ENCODE results near the gene PTHLH. TPM values are rescaled to one million over a fixed set of nuclear protein-coding genes. Genes with fewer than 3 reads are reported as not detected.

Gene PTHLH
- total and polyA plus RNA-seq, 12 donors = 0.11 to 0.55 (median 0.30) TPM; not detected in 6

DNA sequence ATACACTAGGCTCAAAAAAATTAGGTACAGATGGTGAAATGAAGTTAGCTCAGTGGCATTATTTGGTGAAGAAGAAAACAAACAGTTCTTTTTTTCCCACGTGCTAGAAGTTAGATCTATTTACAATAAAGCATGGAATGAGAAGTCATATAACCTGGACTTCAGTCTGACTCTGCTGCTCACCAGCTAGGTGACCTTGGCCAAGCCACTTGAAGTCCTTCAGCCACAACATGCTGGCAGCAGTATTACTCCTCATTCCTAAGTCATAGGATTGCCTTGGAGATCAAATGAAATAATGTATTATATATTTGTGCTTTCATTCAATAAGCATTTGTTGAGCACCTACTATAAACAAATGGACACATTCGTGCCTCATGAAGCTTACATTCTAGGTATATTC, 45.2 kb downstream of the PTHLH start:
- Histone ChIP-seq H3K27ac (no peak overlapping the region), H3K36me3 (replicated peaks in 1 of 2) (no peaks in the 10 kb centered on the region), H3K9me3 (replicated peaks in 1 of 3) (no peaks in the 10 kb centered on the region), H3K4me3 (no peak overlapping the region), H3K27me3 (no peaks in the 10 kb centered on the region), H3K4me1 (replicated peaks in 1 of 2) (peaks cover 7 to 8% of the 10 kb centered on the region in 2 donors)
- DNase-seq = peak in 1 of 7 donors; percentile 8
- TF ChIP-seq, protein P1, sequence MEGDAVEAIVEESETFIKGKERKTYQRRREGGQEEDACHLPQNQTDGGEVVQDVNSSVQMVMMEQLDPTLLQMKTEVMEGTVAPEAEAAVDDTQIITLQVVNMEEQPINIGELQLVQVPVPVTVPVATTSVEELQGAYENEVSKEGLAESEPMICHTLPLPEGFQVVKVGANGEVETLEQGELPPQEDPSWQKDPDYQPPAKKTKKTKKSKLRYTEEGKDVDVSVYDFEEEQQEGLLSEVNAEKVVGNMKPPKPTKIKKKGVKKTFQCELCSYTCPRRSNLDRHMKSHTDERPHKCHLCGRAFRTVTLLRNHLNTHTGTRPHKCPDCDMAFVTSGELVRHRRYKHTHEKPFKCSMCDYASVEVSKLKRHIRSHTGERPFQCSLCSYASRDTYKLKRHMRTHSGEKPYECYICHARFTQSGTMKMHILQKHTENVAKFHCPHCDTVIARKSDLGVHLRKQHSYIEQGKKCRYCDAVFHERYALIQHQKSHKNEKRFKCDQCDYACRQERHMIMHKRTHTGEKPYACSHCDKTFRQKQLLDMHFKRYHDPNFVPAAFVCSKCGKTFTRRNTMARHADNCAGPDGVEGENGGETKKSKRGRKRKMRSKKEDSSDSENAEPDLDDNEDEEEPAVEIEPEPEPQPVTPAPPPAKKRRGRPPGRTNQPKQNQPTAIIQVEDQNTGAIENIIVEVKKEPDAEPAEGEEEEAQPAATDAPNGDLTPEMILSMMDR (IDR thresholded peaks at IDR 0.05) = no peak
- TF ChIP-seq POLR2A (IDR thresholded peaks at IDR 0.05) = no peak
- WGBS, 4 donors = 52 to 65% (median 62%) methylated on average over 2 of the region's 2 CpGs
- intact Hi-C loops (cut with DNase I) = no loop called here

DNA sequence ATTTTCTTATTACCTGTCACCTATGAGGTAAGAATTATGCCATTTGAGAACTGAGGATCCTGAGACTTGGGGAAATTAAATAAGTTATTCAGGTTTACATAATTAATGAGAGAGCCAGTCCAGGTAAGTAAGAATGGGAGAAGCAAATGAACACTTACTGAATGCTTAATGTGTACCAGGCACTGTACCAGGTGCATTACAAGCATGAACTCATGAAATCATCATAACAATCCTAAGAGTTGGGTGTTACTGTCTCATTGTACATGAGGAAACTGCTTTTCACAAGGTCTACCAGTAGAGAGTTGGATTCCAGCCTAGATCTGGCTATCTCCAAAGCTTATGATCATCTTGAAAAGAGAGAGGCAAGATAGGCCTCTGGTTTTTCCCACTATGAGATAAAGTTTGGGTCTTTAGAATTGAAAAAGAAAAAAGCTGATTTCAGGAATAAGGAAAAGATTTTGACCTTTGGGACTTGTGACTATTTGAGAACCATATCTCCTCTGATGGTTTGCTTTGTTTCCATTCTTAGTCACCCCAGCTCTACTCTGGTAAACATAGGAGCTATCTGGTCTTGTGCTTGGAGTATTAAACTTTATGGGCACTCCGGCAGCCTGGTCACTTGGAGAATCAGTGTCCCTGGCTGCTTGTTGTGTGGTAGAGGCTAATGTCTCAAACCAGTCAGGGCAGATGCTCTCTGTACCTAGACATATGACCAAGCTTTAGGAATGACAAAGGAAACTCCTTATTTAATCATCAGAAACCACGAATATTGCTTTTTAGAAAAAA, 48.0 kb downstream of the PTHLH start:
- no peak for DNase-seq
- TF ChIP-seq, protein P1 (IDR thresholded peaks at IDR 0.05) = no peak
- no peak for TF ChIP-seq POLR2A (IDR thresholded peaks at IDR 0.05)
- H3K4me1 ChIP-seq (replicated peaks in 1 of 2) = peaks cover 10 to 12% of the 10 kb centered on the region in 2 donors
- H3K4me3 ChIP-seq = no peak overlapping the region
- intact Hi-C loops (cut with DNase I) = no loop called here
- H3K27ac ChIP-seq = no peak overlapping the region
- no peaks in the 10 kb centered on the region for H3K9me3 ChIP-seq (replicated peaks in 1 of 3)
- no peaks in the 10 kb centered on the region for H3K27me3 ChIP-seq
- H3K36me3 ChIP-seq (replicated peaks in 1 of 2) = no peaks in the 10 kb centered on the region
- 68 to 73% (median 71%) methylated on average over 2 of the region's 2 CpGs for WGBS, 4 donors

DNA sequence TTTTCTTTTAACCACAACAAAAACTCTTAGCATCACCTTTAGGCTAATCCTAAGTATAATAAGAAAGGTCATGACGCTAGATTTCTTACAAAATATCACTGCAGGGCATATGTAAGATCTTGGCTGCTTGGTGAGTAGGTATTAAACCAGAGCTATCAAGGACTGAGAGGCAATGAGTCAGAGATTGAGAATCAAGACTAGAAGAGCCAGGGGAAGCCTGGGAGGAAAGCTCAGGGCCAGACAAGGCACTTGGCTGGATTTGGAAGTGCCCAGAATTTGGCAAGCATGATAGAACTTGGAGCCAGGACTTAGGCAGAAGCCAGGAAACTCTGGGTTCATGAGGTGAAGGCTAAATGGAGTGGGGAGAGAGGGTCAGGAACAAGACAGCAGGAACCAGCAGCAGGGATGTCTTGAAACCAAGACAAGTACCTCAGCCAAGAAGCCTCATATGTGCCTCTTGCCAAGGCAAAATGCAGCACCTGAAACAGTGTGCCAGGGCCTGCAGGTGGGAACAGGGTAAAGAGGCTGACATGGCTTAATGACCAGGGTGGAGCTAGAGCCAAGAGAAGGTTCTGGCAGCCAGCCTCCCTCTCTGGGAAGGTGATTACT, 49.9 kb downstream of the PTHLH start:
- Histone ChIP-seq H3K4me1 (replicated peaks in 1 of 2) (peaks cover 10 to 12% of the 10 kb centered on the region in 2 donors), H3K9me3 (replicated peaks in 1 of 3) (no peaks in the 10 kb centered on the region), H3K4me3 (no peak overlapping the region), H3K27me3 (no peaks in the 10 kb centered on the region), H3K36me3 (replicated peaks in 1 of 2) (no peaks in the 10 kb centered on the region), H3K27ac (peak overlapping the region in 3 of 5 donors; percentile 37 to 52 (median 52))
- peak; percentile 64 to 88 (median 84) for DNase-seq
- WGBS, 4 donors = 33 to 44% (median 43%) methylated on average over 1 of the region's 1 CpG
- intact Hi-C loops (cut with DNase I) = no loop called here
- TF ChIP-seq, protein P1 (IDR thresholded peaks at IDR 0.05) = no peak
- TF ChIP-seq POLR2A (IDR thresholded peaks at IDR 0.05) = no peak

DNA sequence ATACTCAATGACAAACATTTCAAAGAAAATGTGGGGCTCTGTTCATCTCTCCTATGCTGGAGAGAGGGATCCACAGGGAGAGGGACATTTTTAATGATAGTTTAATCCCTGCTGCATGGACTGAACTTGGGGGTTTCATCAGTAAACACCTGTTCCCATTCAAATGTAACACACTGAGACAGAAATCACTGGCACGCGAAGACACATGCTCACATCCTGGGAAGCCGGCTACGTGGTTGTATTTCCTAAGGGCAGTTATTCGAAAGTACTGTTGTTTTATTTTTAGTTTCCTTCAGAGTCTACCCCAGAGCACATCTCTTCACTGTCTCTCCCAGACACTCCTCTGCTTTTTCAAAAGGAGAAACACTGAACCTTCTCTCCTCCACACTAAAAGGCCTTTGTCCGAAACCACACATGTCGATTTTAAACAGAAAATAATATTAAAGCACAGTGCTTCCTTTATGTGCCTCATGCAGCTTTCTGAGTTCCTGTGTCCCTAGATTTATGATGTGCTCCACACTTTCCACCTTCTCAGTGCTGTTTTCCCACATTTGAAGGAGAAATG, 52.8 kb downstream of the PTHLH start:
- Histone ChIP-seq H3K4me3 (no peak overlapping the region), H3K36me3 (replicated peaks in 1 of 2) (no peaks in the 10 kb centered on the region), H3K9me3 (replicated peaks in 1 of 3) (no peaks in the 10 kb centered on the region), H3K27me3 (no peaks in the 10 kb centered on the region), H3K4me1 (replicated peaks in 1 of 2) (peaks cover 10 to 12% of the 10 kb centered on the region in 2 donors), H3K27ac (no peak overlapping the region)
- intact Hi-C loops (cut with DNase I) = no loop called here
- WGBS, 4 donors = 76 to 80% (median 79%) methylated on average over 7 of the region's 7 CpGs
- DNase-seq = no peak
- no peak for TF ChIP-seq POLR2A (IDR thresholded peaks at IDR 0.05)
- TF ChIP-seq, protein P1 (IDR thresholded peaks at IDR 0.05) = no peak
